T1000 (cell line): ENCODE results near the gene APH1B.

ENCODE experiments used
- DNase-seq: peaks from one replicate; lab custom pipeline; 2025; ENCODE audit warnings: mixed read lengths; lab: John Stamatoyannopoulos, UW

APH1B gene

GRCh38 chr15:63353261-63353660 lies 75.9 kb downstream of the APH1B start:
- DNase-seq: no peak

DNA sequence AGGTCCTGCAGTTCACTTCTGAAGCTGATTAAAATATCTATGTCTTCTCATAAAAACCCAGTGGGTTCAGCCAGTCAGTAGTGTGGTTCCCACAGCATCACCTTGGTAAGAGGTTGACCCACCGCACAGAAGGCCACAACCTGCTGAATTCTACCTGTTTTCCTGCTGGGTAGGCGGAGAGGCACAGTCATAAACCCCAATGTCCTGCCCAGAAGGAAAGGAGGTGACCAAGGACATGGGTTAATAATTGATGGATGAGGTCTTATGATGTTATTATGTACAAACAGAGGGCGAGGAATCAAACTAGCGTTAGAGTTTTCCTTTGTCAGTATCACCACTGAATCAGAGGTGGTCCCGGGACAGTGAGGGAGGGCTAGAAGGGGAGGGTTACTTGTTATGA lies 76.5 kb downstream of the APH1B start:
- no peak for DNase-seq

DNA sequence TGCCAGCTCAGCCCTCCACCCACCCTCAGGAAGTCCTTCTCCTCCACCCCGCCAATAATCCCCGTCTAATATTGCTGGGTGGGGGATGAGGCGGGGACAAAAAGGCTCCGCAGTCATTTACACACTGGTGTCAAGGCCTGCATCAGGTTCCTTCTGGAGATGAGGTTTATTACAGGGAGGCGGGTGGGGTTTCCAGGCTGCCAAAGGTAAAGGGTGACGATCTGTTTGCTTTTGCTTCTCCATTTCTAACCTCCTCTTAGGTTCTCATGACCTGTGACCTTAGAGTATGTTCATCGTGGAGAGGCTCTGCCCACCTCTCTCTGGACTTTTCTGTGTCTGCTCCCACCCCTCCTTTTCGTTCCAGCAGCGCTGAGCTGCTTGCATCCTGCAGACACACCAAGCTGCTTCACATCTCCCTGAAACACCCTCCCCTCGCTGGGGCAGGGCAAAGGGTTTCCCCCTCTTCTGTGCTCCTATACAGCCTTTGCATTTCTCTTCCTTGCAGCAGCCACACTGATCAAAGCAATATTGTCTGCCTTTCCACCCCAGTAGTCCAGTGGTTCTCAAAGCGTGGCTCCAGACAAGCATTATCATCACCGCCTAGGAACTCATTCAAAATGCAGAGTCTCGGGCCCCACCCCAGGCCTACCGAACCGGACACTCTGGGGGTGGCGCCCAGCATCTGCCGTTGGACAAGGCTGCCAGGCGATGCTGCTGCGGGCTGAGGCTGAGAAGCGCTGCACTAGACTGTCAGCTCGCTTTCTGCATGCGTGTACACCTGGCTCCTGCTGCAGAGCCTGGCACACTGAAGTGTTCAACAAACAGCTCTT lies 77.6 kb downstream of the APH1B start:
- no peak for DNase-seq

- DNase-seq: no peak
Measured at GRCh38 chr15:63357061-63357460, 79.7 kb downstream of the APH1B start.

DNA sequence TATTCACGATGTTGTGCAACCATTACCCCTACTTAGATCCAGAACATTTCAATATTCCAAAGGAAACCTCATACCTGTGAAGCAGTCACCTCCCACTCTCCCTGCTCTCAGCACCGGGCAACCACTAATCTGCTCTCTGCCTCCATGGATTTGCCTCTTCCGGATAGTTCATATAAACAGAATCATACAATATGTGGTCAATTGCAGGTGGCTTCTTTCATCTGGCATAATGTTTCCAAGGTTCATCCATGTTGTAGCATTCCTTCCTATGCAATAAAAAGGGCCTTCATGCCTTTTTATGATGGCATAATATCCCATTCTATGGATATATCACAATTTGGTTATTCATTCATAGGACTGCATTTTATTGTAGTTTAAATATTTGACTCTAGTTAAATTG lies 80.3 kb downstream of the APH1B start:
- DNase-seq: no peak

DNA sequence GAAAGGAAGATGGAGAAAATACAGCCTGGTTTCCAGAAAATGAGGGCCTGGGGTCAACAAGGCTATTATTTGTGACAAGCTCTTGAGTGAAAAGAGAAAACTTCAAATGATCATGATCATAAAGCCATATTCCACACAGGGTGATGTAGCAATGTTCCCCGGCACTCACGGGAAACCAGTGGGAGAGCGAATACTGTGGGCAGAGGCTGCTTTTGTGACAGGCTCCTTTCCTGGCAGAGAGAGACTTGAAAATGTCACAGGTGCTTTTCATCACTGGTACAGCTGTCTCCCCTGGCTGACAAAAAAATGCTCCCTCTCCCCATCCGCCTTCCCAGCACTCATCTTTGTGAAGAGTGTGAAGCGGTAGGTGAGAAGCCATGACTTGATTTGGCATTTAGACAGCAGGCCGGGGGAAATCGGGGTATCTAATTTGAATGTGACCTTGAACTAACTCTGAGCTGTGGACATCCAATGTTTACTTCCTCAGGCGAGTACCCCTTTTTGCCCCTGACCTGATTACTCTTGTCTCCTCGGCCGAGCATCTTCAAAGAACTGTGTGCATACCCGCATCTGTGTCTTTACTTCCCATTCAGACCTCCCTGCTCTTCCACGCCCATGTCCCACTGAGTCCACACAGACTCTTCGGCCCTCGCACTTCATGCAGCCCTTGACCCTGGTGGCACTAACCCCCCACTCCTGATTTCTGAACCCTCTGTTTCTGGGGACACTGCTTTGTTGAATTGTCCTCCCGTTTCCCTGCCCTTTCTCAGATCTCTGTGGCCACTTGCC lies 81.0 kb downstream of the APH1B start:
- DNase-seq: no peak
